ENCODE measurements around the gene SOHLH2. TPM values are rescaled to one million over a fixed set of nuclear protein-coding genes. Genes with fewer than 3 reads are reported as not detected.

SOHLH2 gene
- total RNA-seq, 1 experiment from 2014 or later = not detected

GRCh38 chr13:36244990-36245389 lies 30.6 kb upstream of the SOHLH2 start:
- Histone ChIP-seq H3K36me3 (ENCODE audit: insufficient read depth, low read length) (no peaks in the 10 kb centered on the region), H3K27me3 (ENCODE audit: low read length) (no peaks in the 10 kb centered on the region), H2AFZ (ENCODE audit: low read length) (no peak overlapping the region), H3K9ac (ENCODE audit: low read length) (no peak overlapping the region), H3K79me2 (ENCODE audit: low read length) (no peaks in the 10 kb centered on the region), H4K20me1 (ENCODE audit: insufficient read depth, low read depth, low read length) (no peaks in the 10 kb centered on the region), H3K4me1 (ENCODE audit: low read length) (no peaks in the 10 kb centered on the region), H3K9me3 (ENCODE audit: low read length) (no peaks in the 10 kb centered on the region), H3K4me3 (ENCODE audit: low read length) (no peak overlapping the region), H3K4me2 (ENCODE audit: low read depth, low read length, poor library complexity, severe bottlenecking) (no peak overlapping the region), H3K9me2 (replicated peaks; ENCODE audit: insufficient read depth, low read length) (no peaks in the 10 kb centered on the region), H3K27ac (ENCODE audit: low read length) (no peak overlapping the region)
- DNase-seq = no peak

- no peak for DNase-seq
- H3K9ac ChIP-seq (ENCODE audit: low read length) = no peak overlapping the region
- no peaks in the 10 kb centered on the region for H3K36me3 ChIP-seq (ENCODE audit: insufficient read depth, low read length)
- H3K27me3 ChIP-seq (ENCODE audit: low read length) = no peaks in the 10 kb centered on the region
- no peak overlapping the region for H3K4me3 ChIP-seq (ENCODE audit: low read length)
- H4K20me1 ChIP-seq (ENCODE audit: insufficient read depth, low read depth, low read length) = no peaks in the 10 kb centered on the region
- H3K27ac ChIP-seq (ENCODE audit: low read length) = no peak overlapping the region
- H3K9me2 ChIP-seq (replicated peaks; ENCODE audit: insufficient read depth, low read length) = no peaks in the 10 kb centered on the region
- H2AFZ ChIP-seq (ENCODE audit: low read length) = no peak overlapping the region
- no peaks in the 10 kb centered on the region for H3K4me1 ChIP-seq (ENCODE audit: low read length)
- H3K9me3 ChIP-seq (ENCODE audit: low read length) = no peaks in the 10 kb centered on the region
- no peak overlapping the region for H3K4me2 ChIP-seq (ENCODE audit: low read depth, low read length, poor library complexity, severe bottlenecking)
- H3K79me2 ChIP-seq (ENCODE audit: low read length) = no peaks in the 10 kb centered on the region
These were observed 29.7 kb upstream of the SOHLH2 start for GRCh38 chr13:36244073-36244472.

- Histone ChIP-seq H3K36me3 (ENCODE audit: insufficient read depth, low read length) (no peaks in the 10 kb centered on the region), H4K20me1 (ENCODE audit: insufficient read depth, low read depth, low read length) (no peaks in the 10 kb centered on the region), H3K4me1 (ENCODE audit: low read length) (no peaks in the 10 kb centered on the region), H3K9me3 (ENCODE audit: low read length) (no peaks in the 10 kb centered on the region), H3K27me3 (ENCODE audit: low read length) (no peaks in the 10 kb centered on the region), H3K9me2 (replicated peaks; ENCODE audit: insufficient read depth, low read length) (no peaks in the 10 kb centered on the region), H3K27ac (ENCODE audit: low read length) (no peak overlapping the region), H2AFZ (ENCODE audit: low read length) (no peak overlapping the region), H3K4me2 (ENCODE audit: low read depth, low read length, poor library complexity, severe bottlenecking) (no peak overlapping the region), H3K9ac (ENCODE audit: low read length) (no peak overlapping the region), H3K4me3 (ENCODE audit: low read length) (no peak overlapping the region), H3K79me2 (ENCODE audit: low read length) (no peaks in the 10 kb centered on the region)
- no peak for DNase-seq
These were observed 28.4 kb upstream of the SOHLH2 start for GRCh38 chr13:36242761-36243160.

- H2AFZ ChIP-seq (ENCODE audit: low read length) = no peak overlapping the region
These were observed 16.9 kb upstream of the SOHLH2 start for GRCh38 chr13:36231236-36231635.

GRCh38 chr13:36224730-36225129 lies 10.4 kb upstream of the SOHLH2 start:
- Histone ChIP-seq H3K9me2 (replicated peaks; ENCODE audit: insufficient read depth, low read length) (no peaks in the 10 kb centered on the region), H3K27ac (ENCODE audit: low read length) (no peak overlapping the region), H3K36me3 (ENCODE audit: insufficient read depth, low read length) (no peaks in the 10 kb centered on the region), H3K4me2 (ENCODE audit: low read depth, low read length, poor library complexity, severe bottlenecking) (no peak overlapping the region), H3K9me3 (ENCODE audit: low read length) (no peaks in the 10 kb centered on the region), H3K79me2 (ENCODE audit: low read length) (no peaks in the 10 kb centered on the region), H3K4me1 (ENCODE audit: low read length) (no peaks in the 10 kb centered on the region), H3K27me3 (ENCODE audit: low read length) (no peaks in the 10 kb centered on the region), H3K9ac (ENCODE audit: low read length) (no peak overlapping the region), H2AFZ (ENCODE audit: low read length) (no peak overlapping the region), H3K4me3 (ENCODE audit: low read length) (no peak overlapping the region), H4K20me1 (ENCODE audit: insufficient read depth, low read depth, low read length) (no peaks in the 10 kb centered on the region)
- DNase-seq = no peak

More at GRCh38 chr13:36231236-36231635, 16.9 kb upstream of the SOHLH2 start:
- Histone ChIP-seq H3K9me2 (replicated peaks; ENCODE audit: insufficient read depth, low read length) (no peaks in the 10 kb centered on the region), H3K36me3 (ENCODE audit: insufficient read depth, low read length) (no peaks in the 10 kb centered on the region), H3K9me3 (ENCODE audit: low read length) (peaks cover 13% of the 10 kb centered on the region), H3K4me3 (ENCODE audit: low read length) (no peak overlapping the region), H3K27ac (ENCODE audit: low read length) (no peak overlapping the region), H3K27me3 (ENCODE audit: low read length) (no peaks in the 10 kb centered on the region), H3K79me2 (ENCODE audit: low read length) (no peaks in the 10 kb centered on the region), H3K4me2 (ENCODE audit: low read depth, low read length, poor library complexity, severe bottlenecking) (no peak overlapping the region), H3K4me1 (ENCODE audit: low read length) (no peaks in the 10 kb centered on the region), H3K9ac (ENCODE audit: low read length) (no peak overlapping the region), H4K20me1 (ENCODE audit: insufficient read depth, low read depth, low read length) (no peaks in the 10 kb centered on the region)
- DNase-seq = no peak

- H3K9ac ChIP-seq (ENCODE audit: low read length) = no peak overlapping the region
- no peak overlapping the region for H3K4me2 ChIP-seq (ENCODE audit: low read depth, low read length, poor library complexity, severe bottlenecking)
- H3K9me2 ChIP-seq (replicated peaks; ENCODE audit: insufficient read depth, low read length) = no peaks in the 10 kb centered on the region
- H3K4me1 ChIP-seq (ENCODE audit: low read length) = no peaks in the 10 kb centered on the region
- H3K4me3 ChIP-seq (ENCODE audit: low read length) = no peak overlapping the region
- no peaks in the 10 kb centered on the region for H3K79me2 ChIP-seq (ENCODE audit: low read length)
- no peak for DNase-seq
- no peak overlapping the region for H3K27ac ChIP-seq (ENCODE audit: low read length)
- no peaks in the 10 kb centered on the region for H3K36me3 ChIP-seq (ENCODE audit: insufficient read depth, low read length)
- no peak overlapping the region for H2AFZ ChIP-seq (ENCODE audit: low read length)
- H3K9me3 ChIP-seq (ENCODE audit: low read length) = no peaks in the 10 kb centered on the region
- no peaks in the 10 kb centered on the region for H3K27me3 ChIP-seq (ENCODE audit: low read length)
- H4K20me1 ChIP-seq (ENCODE audit: insufficient read depth, low read depth, low read length) = no peaks in the 10 kb centered on the region
These were observed 5.5 kb upstream of the SOHLH2 start for GRCh38 chr13:36219883-36220282.

GRCh38 chr13:36217456-36217855 lies 3.1 kb upstream of the SOHLH2 start:
- Histone ChIP-seq H3K9me2 (replicated peaks; ENCODE audit: insufficient read depth, low read length) (no peaks in the 10 kb centered on the region), H3K4me1 (ENCODE audit: low read length) (no peaks in the 10 kb centered on the region), H3K27ac (ENCODE audit: low read length) (no peak overlapping the region), H3K79me2 (ENCODE audit: low read length) (no peaks in the 10 kb centered on the region), H3K4me2 (ENCODE audit: low read depth, low read length, poor library complexity, severe bottlenecking) (no peak overlapping the region), H3K36me3 (ENCODE audit: insufficient read depth, low read length) (no peaks in the 10 kb centered on the region), H3K4me3 (ENCODE audit: low read length) (no peak overlapping the region), H4K20me1 (ENCODE audit: insufficient read depth, low read depth, low read length) (no peaks in the 10 kb centered on the region), H3K9ac (ENCODE audit: low read length) (no peak overlapping the region), H2AFZ (ENCODE audit: low read length) (no peak overlapping the region), H3K9me3 (ENCODE audit: low read length) (no peaks in the 10 kb centered on the region), H3K27me3 (ENCODE audit: low read length) (no peaks in the 10 kb centered on the region)
- no peak for DNase-seq

GRCh38 chr13:36212789-36213188 lies 1.6 kb downstream of the SOHLH2 start:
- Histone ChIP-seq H3K9me2 (replicated peaks; ENCODE audit: insufficient read depth, low read length) (no peaks in the 10 kb centered on the region), H3K9ac (ENCODE audit: low read length) (no peak overlapping the region), H3K9me3 (ENCODE audit: low read length) (no peaks in the 10 kb centered on the region), H3K4me2 (ENCODE audit: low read depth, low read length, poor library complexity, severe bottlenecking) (no peak overlapping the region), H3K27me3 (ENCODE audit: low read length) (no peaks in the 10 kb centered on the region), H3K4me3 (ENCODE audit: low read length) (no peak overlapping the region), H3K36me3 (ENCODE audit: insufficient read depth, low read length) (no peaks in the 10 kb centered on the region), H3K79me2 (ENCODE audit: low read length) (no peaks in the 10 kb centered on the region), H4K20me1 (ENCODE audit: insufficient read depth, low read depth, low read length) (no peaks in the 10 kb centered on the region), H3K4me1 (ENCODE audit: low read length) (no peaks in the 10 kb centered on the region), H3K27ac (ENCODE audit: low read length) (no peak overlapping the region), H2AFZ (ENCODE audit: low read length) (no peak overlapping the region)
- no peak for DNase-seq

GRCh38 chr13:36211567-36211966 lies 2.8 kb downstream of the SOHLH2 start:
- Histone ChIP-seq H4K20me1 (ENCODE audit: insufficient read depth, low read depth, low read length) (no peaks in the 10 kb centered on the region), H3K9me3 (ENCODE audit: low read length) (no peaks in the 10 kb centered on the region), H3K79me2 (ENCODE audit: low read length) (no peaks in the 10 kb centered on the region), H3K4me3 (ENCODE audit: low read length) (no peak overlapping the region), H3K4me2 (ENCODE audit: low read depth, low read length, poor library complexity, severe bottlenecking) (no peak overlapping the region), H3K9me2 (replicated peaks; ENCODE audit: insufficient read depth, low read length) (no peaks in the 10 kb centered on the region), H3K27me3 (ENCODE audit: low read length) (no peaks in the 10 kb centered on the region), H3K27ac (ENCODE audit: low read length) (no peak overlapping the region), H2AFZ (ENCODE audit: low read length) (no peak overlapping the region), H3K36me3 (ENCODE audit: insufficient read depth, low read length) (no peaks in the 10 kb centered on the region), H3K9ac (ENCODE audit: low read length) (no peak overlapping the region), H3K4me1 (ENCODE audit: low read length) (no peaks in the 10 kb centered on the region)
- no peak for DNase-seq

All from Karpas-422 (cell line).